ENCODE measurements around the gene LCP2.

DNA sequence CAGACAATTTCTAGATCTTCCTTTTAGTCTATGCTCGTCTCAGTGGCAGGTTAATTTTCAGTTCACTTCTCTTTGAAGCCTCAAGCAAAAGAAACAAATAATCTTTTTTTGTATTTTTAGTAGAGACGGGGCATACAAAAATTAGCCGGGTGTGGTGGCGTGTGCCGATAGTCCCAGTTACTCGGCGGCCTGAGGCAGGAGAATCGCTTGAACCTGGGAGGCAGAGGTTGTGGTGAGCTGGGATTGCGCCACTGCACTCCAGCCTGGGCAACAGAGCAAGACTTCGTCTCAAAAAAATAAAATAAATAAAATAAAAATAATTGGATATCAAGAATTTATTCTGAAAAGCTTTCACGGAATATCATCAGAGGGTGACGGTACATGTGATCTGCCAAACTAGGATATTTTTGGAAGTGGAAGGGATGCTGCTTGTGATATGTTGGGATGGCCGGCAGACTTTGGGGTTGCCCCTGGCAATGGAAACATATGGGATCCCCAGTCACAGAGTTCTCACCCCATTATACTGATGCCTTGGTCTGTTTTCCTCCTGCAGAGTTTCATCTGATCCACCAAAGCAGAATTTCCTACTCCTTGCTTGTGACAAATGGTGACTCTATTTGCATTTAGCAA, 7.6 kb upstream of the LCP2 start:
- TF ChIP-seq, protein P1, sequence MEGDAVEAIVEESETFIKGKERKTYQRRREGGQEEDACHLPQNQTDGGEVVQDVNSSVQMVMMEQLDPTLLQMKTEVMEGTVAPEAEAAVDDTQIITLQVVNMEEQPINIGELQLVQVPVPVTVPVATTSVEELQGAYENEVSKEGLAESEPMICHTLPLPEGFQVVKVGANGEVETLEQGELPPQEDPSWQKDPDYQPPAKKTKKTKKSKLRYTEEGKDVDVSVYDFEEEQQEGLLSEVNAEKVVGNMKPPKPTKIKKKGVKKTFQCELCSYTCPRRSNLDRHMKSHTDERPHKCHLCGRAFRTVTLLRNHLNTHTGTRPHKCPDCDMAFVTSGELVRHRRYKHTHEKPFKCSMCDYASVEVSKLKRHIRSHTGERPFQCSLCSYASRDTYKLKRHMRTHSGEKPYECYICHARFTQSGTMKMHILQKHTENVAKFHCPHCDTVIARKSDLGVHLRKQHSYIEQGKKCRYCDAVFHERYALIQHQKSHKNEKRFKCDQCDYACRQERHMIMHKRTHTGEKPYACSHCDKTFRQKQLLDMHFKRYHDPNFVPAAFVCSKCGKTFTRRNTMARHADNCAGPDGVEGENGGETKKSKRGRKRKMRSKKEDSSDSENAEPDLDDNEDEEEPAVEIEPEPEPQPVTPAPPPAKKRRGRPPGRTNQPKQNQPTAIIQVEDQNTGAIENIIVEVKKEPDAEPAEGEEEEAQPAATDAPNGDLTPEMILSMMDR (IDR thresholded peaks at IDR 0.05): no peak
- no peak for TF ChIP-seq POLR2A (IDR thresholded peaks at IDR 0.05)

All from esophagus squamous epithelium (tissue), 4 donors.